Mesenchymal stem cell (in vitro differentiated cells and primary cell): ENCODE measurements around the gene NOSTRIN.

Experiments
- DNase-seq: peaks from one replicate; pipeline ENCODE4 v3.0.0-alpha.2; 2013
- H2AFZ ChIP-seq: one replicate; pipeline ENCODE4 v1.6.1; 2013; ENCODE audit warnings: low read depth, mild to moderate bottlenecking, control low read depth, inconsistent platforms, low read length, moderate library complexity
- H2AK5ac ChIP-seq: 2 replicates; pipeline ENCODE4 v1.6.1; 2013; ENCODE audit warnings: low read length, moderate library complexity, mild to moderate bottlenecking, inconsistent platforms; ENCODE audit not compliant: severe bottlenecking
- H2BK120ac ChIP-seq: one replicate; pipeline ENCODE4 v1.6.1; 2013; ENCODE audit warnings: low read depth, mild to moderate bottlenecking, inconsistent platforms, low read length, moderate library complexity
- H2BK12ac ChIP-seq, 2 experiments: one replicate each; pipeline ENCODE4 v1.6.1; 2013; ENCODE audit warnings: inconsistent platforms in 2 of 2, low read length in 2 of 2, mild to moderate bottlenecking in 2 of 2, moderate library complexity in 2 of 2, control low read depth in 1 of 2
- H2BK15ac ChIP-seq: one replicate; pipeline ENCODE4 v1.6.1; 2013; ENCODE audit warnings: mild to moderate bottlenecking, low read depth, inconsistent platforms; ENCODE audit not compliant: poor library complexity, severe bottlenecking
- H2BK5ac ChIP-seq: 2 replicates; pipeline ENCODE4 v1.6.1; 2013; ENCODE audit warnings: low read depth, mild to moderate bottlenecking, low read length, control low read depth, inconsistent platforms; ENCODE audit not compliant: poor library complexity, severe bottlenecking
- H3K14ac ChIP-seq, 2 experiments: one replicate each; pipeline ENCODE4 v1.6.1; 2013; ENCODE audit warnings: inconsistent platforms in 2 of 2, low read length in 2 of 2, control low read depth in 1 of 2, mild to moderate bottlenecking in 1 of 2, moderate library complexity in 1 of 2
- H3K18ac ChIP-seq, 2 experiments: one replicate each; pipeline ENCODE4 v1.6.1; 2013; ENCODE audit warnings: inconsistent platforms in 2 of 2, low read length in 2 of 2, control low read depth in 1 of 2, low read depth in 1 of 2, mild to moderate bottlenecking in 1 of 2
- H3K23ac ChIP-seq, 2 experiments: one replicate each; pipeline ENCODE4 v1.6.1; 2013; ENCODE audit warnings: inconsistent platforms in 2 of 2, low read length in 2 of 2, mild to moderate bottlenecking in 2 of 2, moderate library complexity in 2 of 2, control low read depth in 1 of 2
- H3K27ac ChIP-seq: 2 replicates; pipeline ENCODE4 v1.5.1; 2013; ENCODE audit warnings: mild to moderate bottlenecking, moderate library complexity, low read length, control low read depth, inconsistent platforms; ENCODE audit not compliant: poor library complexity, severe bottlenecking
- H3K27me3 ChIP-seq, 2 experiments: 2 replicates each; pipeline versions ENCODE4 v1.6.1 to v1.7.0; 2013; ENCODE audit warnings: low read length in 2 of 2, mild to moderate bottlenecking in 2 of 2, moderate library complexity in 2 of 2, control low read depth in 1 of 2, inconsistent platforms in 1 of 2; ENCODE audit not compliant: control insufficient read depth in 1 of 2, insufficient read depth in 1 of 2
- H3K36me3 ChIP-seq, 2 experiments: 2 replicates each; pipeline versions ENCODE4 v1.6.1 to v1.7.0; 2013; ENCODE audit warnings: low read length in 2 of 2, control low read depth in 1 of 2, inconsistent platforms in 1 of 2, low read depth in 1 of 2, mild to moderate bottlenecking in 1 of 2; ENCODE audit not compliant: insufficient read depth in 2 of 2, control insufficient read depth in 1 of 2
- H3K4ac ChIP-seq, 2 experiments: one replicate each; pipeline ENCODE4 v1.6.1; 2013; ENCODE audit warnings: inconsistent platforms in 2 of 2, low read length in 2 of 2, mild to moderate bottlenecking in 2 of 2, moderate library complexity in 2 of 2, control low read depth in 1 of 2, low read depth in 1 of 2
- H3K4me1 ChIP-seq: 2 replicates; pipeline ENCODE4 v1.6.1; 2013; ENCODE audit warnings: low read depth, low read length, control low read depth; ENCODE audit not compliant: control insufficient read depth, insufficient read depth
- H3K4me2 ChIP-seq: 2 replicates; pipeline ENCODE4 v1.6.1; 2013; ENCODE audit warnings: low read length, mild to moderate bottlenecking, inconsistent platforms; ENCODE audit not compliant: poor library complexity, severe bottlenecking
- H3K4me3 ChIP-seq, 2 experiments: 2 replicates each; pipeline versions ENCODE4 v1.5.1 to v1.7.0; 2013; ENCODE audit warnings: low read length in 2 of 2, mild to moderate bottlenecking in 2 of 2, control low read depth in 1 of 2, low read depth in 1 of 2; ENCODE audit not compliant: insufficient read depth in 1 of 2
- H3K79me1 ChIP-seq: replicated peaks from 2 replicates; pipeline ENCODE4 v1.6.1; 2013; ENCODE audit warnings: mild to moderate bottlenecking, control low read depth, low read length, inconsistent platforms; ENCODE audit not compliant: poor library complexity, severe bottlenecking
- H3K9ac ChIP-seq: 2 replicates; pipeline ENCODE4 v1.7.0; 2013; ENCODE audit warnings: mild to moderate bottlenecking, low read length, moderate library complexity
- H3K9me3 ChIP-seq: 2 replicates; pipeline ENCODE4 v1.7.0; 2013; ENCODE audit warnings: mild to moderate bottlenecking, low read length; ENCODE audit not compliant: control insufficient read depth
- H4K8ac ChIP-seq: one replicate; pipeline ENCODE4 v1.6.1; 2013; ENCODE audit warnings: inconsistent platforms, mild to moderate bottlenecking, low read length, moderate library complexity
- H4K91ac ChIP-seq: one replicate; pipeline ENCODE4 v1.6.1; 2013; ENCODE audit warnings: mild to moderate bottlenecking, low read length, inconsistent platforms
- WGBS: methylation state at CpG from one replicate; pipeline ENCODE4 v1.1.7; 2013; ENCODE audit warnings: mixed read lengths; 5-methylcytosine and 5-hydroxymethylcytosine counted together

Gene NOSTRIN

GRCh38 chr2:168850846-168851245 lies 48.4 kb downstream of the NOSTRIN start:
- Histone ChIP-seq H3K27me3 (no peaks in the 10 kb centered on the region), H2BK5ac (no peak overlapping the region), H3K36me3 (no peaks in the 10 kb centered on the region), H3K9me3 (no peaks in the 10 kb centered on the region), H3K18ac (no peak overlapping the region), H2AK5ac (no peak overlapping the region), H3K79me1 (peaks cover 1% of the 10 kb centered on the region), H4K8ac (no peak overlapping the region), H2AFZ (no peak overlapping the region), H2BK120ac (no peak overlapping the region), H3K9ac (no peak overlapping the region), H3K4ac (no peak overlapping the region), H3K23ac (no peak overlapping the region), H2BK12ac (no peak overlapping the region), H3K4me2 (no peak overlapping the region), H3K14ac (no peak overlapping the region), H3K4me3 (no peak overlapping the region), H3K4me1 (peaks cover 2% of the 10 kb centered on the region), H3K27ac (no peak overlapping the region), H4K91ac (no peak overlapping the region), H2BK15ac (no peak overlapping the region)
- DNase-seq = no peak

GRCh38 chr2:168851674-168852320 lies 49.4 kb downstream of the NOSTRIN start:
- Histone ChIP-seq H3K4me2 (no peak overlapping the region), H3K4ac (no peak overlapping the region), H2AFZ (no peak overlapping the region), H3K14ac (no peak overlapping the region), H3K79me1 (peaks cover 1% of the 10 kb centered on the region), H2BK12ac (no peak overlapping the region), H3K23ac (no peak overlapping the region), H3K4me3 (no peak overlapping the region), H3K18ac (no peak overlapping the region), H3K27ac (no peak overlapping the region), H3K4me1 (peaks cover 2% of the 10 kb centered on the region), H2AK5ac (no peak overlapping the region), H3K27me3 (no peaks in the 10 kb centered on the region), H3K9me3 (no peaks in the 10 kb centered on the region), H4K91ac (no peak overlapping the region), H3K9ac (no peak overlapping the region), H2BK5ac (no peak overlapping the region), H4K8ac (no peak overlapping the region), H3K36me3 (no peaks in the 10 kb centered on the region), H2BK120ac (no peak overlapping the region), H2BK15ac (no peak overlapping the region)
- DNase-seq = peak; percentile 37
- WGBS = 87% methylated on average over 3 of the region's 5 CpGs

- H3K4ac ChIP-seq = no peak overlapping the region
- H3K18ac ChIP-seq = no peak overlapping the region
- no peak overlapping the region for H3K14ac ChIP-seq
- H2BK15ac ChIP-seq = no peak overlapping the region
- H3K27ac ChIP-seq = no peak overlapping the region
- no peak overlapping the region for H3K9ac ChIP-seq
- H2BK120ac ChIP-seq = no peak overlapping the region
- peaks cover 2% of the 10 kb centered on the region for H3K4me1 ChIP-seq
- no peak overlapping the region for H4K8ac ChIP-seq
- WGBS = 79% methylated on average over 3 of the region's 3 CpGs
- no peak for DNase-seq
- no peak overlapping the region for H3K4me2 ChIP-seq
- H2BK12ac ChIP-seq = no peak overlapping the region
- peak overlapping the region; percentile 40 for H4K91ac ChIP-seq
- no peaks in the 10 kb centered on the region for H3K27me3 ChIP-seq
- no peak overlapping the region for H2BK5ac ChIP-seq
- no peak overlapping the region for H2AFZ ChIP-seq
- H3K4me3 ChIP-seq = no peak overlapping the region
- peaks cover 1% of the 10 kb centered on the region for H3K79me1 ChIP-seq
- no peaks in the 10 kb centered on the region for H3K36me3 ChIP-seq
- H2AK5ac ChIP-seq = no peak overlapping the region
- no peaks in the 10 kb centered on the region for H3K9me3 ChIP-seq
- H3K23ac ChIP-seq = no peak overlapping the region
These were observed 50.0 kb downstream of the NOSTRIN start for GRCh38 chr2:168852481-168852880.

GRCh38 chr2:168853471-168853870 lies 51.0 kb downstream of the NOSTRIN start:
- Histone ChIP-seq H3K18ac (no peak overlapping the region), H3K79me1 (peaks cover 1% of the 10 kb centered on the region), H3K9ac (no peak overlapping the region), H3K27ac (no peak overlapping the region), H4K8ac (no peak overlapping the region), H2BK5ac (no peak overlapping the region), H3K4me2 (no peak overlapping the region), H3K36me3 (no peaks in the 10 kb centered on the region), H3K9me3 (no peaks in the 10 kb centered on the region), H3K4ac (no peak overlapping the region), H2AK5ac (no peak overlapping the region), H2AFZ (no peak overlapping the region), H3K4me3 (no peak overlapping the region), H2BK15ac (no peak overlapping the region), H2BK12ac (no peak overlapping the region), H3K14ac (no peak overlapping the region), H3K27me3 (no peaks in the 10 kb centered on the region), H3K23ac (no peak overlapping the region), H4K91ac (no peak overlapping the region), H2BK120ac (no peak overlapping the region), H3K4me1 (peaks cover 2% of the 10 kb centered on the region)
- no peak for DNase-seq
- 100% methylated on average over 1 of the region's 1 CpG for WGBS
